Activated CD8-positive, alpha-beta memory T cell treated with anti-CD3 and anti-CD28 coated beads, Interleukin-2, amount 50 U/mL, for 24 hours (primary cell): Measurements from ENCODE around the gene DNAL1.
"Not testable (repeated sequence)": the region's sequence is repeated elsewhere in the genome, so short reads cannot be mapped to it uniquely, and the experiment has no call there.

ENCODE experiments used
- DNase-seq: peaks from one replicate; pipeline ENCODE4 v3.0.0-alpha.2; 2020; ENCODE audit errors: extremely low read depth

Gene DNAL1

DNA sequence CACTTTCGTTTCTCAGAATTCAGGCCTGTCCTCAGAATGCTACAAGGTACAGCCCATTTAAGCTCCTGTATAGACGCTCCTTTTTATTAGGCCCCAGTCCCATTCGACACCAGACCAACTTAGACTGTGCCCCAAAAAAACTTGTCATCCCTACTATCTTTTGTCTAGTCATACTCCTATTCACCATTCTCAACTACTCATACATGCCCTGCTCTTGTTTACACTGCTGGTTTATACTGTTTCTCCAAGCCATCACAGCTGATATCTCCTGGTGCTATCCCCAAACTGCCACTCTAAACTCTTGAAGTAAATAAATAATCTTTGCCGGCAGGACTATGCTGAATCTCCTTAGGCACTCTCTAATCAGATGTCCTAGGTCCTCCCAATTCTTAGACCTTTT lies 63.3 kb downstream of the DNAL1 start:
- DNase-seq, result not testable (repeated sequence)

DNA sequence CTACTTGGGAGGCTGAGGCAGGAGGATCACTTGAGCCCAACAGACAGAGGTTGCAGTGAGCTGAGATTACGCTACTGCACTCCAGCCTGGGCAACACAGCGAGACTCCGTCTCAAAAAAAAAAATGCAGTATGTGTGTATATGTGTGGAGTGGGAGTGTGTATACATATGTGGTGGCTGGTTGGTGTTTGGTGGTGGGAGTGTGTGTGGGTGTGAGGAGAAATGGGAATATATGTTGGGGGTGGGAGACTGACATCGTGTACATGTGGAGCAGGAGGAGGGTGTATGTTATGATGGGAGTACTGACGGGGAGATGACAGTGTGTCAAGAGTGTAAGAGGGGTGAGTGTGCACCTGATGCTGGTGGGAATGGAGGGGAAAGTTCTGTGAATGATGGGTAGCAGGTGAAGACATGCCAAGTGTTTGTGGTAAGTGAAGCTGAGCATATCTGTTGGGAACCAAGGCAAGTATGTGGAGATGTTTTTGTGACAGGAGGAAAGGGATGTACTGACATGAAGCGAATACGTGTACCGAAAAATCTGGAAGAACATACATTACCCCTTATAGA lies 65.2 kb downstream of the DNAL1 start:
- no peak for DNase-seq

DNA sequence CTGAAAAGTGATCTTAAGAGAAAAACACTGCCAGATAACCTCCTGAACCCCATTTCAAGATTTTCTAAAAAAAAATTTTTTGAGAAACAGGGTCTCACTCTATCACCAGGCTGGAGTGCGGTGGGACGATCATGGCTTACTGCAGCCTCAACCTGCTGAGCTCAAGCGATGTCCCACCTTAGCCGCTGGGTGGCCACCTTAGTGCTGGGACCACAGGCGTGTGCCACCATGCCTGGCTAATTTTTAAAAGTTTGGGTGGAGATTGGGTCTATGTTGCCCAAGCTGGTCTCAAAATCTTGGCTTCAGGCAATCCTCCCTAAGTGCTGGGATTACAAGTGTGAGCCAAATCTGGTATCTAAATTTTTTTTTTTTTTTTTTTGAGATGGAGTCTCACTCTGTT lies 66.0 kb downstream of the DNAL1 start:
- no peak for DNase-seq

DNA sequence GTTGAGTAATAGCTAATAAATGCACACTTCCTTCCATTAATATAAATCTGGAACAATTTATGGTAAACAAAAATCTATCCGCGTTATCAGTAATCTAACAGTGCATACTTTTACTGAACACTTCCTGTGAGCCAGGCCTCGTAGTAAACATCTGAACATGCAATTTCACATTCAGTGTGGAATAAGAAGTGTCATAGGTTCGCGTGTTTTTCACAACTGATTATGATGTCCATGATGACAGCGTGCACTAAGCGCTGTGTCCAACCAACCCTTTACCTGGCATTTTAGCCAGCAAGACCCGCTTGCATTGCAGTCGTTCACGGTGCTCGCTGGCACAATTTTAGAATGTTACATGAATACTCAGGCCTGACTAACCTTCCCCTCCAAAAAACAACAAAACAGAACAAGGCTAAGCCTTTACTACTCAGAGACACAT lies 67.3 kb downstream of the DNAL1 start:
- no peak for DNase-seq

DNA sequence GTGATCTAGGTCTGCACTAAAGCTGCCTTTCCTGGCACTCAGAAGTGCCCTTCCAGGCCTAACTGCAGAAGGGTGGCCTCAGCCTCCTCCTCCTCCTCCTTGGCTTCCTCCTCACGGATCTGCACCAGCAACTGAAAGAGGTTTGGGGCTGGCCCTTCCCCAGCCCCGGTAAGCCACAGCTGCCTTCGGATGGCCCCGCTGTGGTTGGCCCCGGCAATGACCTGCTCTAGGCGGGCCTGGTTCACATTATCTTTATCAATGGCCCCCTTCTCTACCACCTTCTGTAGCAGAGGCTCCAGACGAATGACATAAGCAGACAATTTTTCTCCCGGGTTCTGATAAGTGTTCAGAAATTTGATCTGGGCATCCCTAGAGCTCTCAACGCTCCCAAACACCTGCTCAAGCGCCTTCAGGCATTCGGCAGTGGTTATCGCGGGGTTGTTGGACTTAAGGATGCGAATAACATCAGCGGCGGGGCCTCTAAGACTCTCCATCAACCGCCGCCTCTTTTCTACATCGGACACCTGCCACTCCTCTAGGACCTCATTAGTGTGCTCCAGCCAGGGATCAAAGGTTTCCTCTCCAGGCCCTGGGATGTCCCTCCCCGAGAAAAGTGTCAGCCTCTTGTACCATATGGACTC lies 67.9 kb downstream of the DNAL1 start:
- DNase-seq, result no peak

DNA sequence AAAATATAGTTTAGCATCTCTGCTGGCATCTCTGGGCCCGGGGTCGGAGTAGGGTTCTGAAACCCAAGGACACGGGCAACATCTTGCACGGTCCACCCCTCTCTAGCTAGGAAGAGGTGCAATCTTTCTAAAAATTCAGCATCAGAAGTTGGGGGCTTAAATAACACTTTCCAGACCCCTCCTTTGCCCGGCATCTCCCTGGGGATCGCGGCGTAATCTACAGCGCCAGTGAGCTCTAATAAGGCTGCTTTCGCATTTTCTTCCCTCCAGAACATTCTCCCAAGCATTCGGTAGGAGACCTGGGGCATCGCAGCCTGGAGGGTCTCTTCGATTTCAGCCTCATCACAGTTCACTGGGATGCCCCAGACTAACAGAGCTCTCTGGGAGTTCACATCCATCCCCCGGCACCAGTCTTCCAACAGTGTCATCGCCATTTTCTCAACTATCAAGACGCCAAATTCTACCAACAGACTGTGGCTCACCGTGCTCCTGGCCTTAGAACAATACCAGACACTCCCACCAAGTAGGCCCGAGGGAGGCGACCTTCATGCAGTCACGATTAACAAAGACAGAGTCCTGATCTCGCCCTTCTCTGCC lies 68.5 kb downstream of the DNAL1 start:
- DNase-seq, result no peak

DNA sequence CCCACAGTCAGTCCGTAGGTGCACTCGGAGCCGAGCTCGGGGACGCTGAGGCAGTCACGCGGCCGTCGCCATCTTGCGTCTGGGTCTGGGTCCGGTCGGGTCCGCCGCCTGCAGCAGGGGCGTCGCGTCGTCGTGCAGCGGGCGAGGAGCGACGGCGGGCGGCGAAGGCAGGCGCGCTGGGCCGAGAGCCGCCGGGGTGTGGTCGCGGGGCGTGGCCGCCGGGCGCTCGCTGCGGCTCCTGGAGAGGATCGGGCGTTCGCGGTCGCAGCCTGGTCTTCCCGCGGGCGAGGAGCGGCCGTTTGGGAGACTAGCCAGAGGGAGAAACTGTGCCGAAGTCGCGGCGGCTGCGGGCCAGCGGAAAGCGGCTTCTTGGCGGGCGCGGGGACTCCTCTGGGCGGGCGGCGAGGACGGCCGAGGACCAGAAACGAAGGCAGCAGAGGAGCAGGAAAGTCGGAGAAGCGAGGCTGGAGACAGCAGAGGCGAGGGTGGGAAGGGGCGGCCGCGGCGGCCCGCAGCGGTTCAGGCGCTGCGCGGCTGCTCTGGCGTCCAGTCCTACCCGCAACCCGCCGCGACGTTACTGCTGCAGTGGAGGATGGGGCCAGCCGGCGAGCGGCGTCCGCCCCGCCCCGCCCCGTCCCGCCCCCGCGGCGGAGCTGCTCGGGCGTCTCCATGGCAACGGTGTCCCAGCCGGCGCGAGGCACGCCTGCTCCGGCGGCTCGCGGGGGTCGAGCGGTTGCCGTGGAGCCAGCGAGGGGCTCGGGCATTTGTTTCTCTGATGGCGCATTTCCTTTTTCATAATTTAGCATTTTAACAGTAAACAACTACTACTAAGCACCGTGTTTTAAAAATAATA lies 69.2 kb downstream of the DNAL1 start, which contains the start of gene PNMA1:
PNMA1 (minus strand) TSS at position 582 of the 853 bp plus-strand sequence. CDS start 745 bp downstream, outside the sequence.
- peak; percentile 63 for DNase-seq

DNA sequence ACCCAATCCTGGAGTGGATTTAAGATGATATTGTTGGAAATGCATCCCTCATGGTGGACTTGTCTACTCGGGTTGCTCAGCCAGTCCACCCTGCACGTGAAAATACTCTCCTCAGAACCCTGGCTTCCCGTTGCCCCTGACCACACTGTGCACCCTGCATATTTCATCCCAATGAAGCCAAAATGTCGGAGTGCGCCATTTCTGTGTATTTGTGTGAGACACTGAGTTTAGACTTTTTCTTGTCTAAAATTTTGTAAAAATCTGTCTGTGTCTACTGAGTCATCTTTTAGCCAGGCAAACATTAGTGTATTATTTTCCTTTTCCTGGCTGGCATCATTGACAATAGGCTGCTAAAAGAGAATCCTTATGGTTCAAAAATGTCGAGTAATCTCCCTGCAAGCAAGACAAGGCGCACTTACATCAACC lies 69.9 kb downstream of the DNAL1 start:
- no peak for DNase-seq

DNA sequence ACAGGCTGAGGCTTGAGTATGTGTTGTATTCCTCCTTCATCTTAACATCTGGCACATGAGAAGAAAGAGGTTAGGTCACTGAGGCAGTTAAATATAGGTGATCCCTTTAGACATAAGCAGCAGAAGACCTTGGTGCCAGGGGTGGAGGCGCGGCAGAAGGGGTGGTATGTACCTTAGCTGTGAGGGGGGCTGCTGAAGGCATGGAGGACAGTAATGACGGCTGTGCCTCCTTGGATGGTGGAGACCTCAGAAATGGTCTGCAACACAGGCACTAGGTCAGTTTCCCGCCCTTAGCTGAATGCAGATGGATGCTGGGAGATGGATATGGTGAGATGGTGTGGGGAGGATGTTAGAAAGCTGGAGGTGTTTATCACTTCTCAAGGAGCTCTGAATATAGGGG lies 70.9 kb downstream of the DNAL1 start:
- no peak for DNase-seq

DNA sequence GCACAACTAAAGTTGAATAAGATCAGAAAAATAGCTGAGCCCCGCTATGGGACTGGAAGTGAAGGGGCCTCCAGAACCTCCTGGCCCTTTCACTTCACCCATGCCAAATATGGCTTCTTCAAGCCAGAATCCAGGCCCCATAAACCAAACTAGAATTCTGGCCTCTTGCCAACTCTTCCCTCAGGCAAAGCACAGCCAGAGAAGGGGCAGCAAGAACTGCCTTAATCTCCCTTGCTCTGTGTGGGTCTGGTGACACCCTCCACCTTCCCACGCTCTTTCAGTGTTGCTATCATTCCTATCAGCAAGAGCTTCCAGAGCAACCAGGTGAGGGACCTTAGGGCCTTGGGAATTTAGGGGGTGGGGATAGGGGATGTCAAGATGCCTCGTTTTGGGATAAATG lies 72.5 kb downstream of the DNAL1 start:
- DNase-seq, result no peak

DNA sequence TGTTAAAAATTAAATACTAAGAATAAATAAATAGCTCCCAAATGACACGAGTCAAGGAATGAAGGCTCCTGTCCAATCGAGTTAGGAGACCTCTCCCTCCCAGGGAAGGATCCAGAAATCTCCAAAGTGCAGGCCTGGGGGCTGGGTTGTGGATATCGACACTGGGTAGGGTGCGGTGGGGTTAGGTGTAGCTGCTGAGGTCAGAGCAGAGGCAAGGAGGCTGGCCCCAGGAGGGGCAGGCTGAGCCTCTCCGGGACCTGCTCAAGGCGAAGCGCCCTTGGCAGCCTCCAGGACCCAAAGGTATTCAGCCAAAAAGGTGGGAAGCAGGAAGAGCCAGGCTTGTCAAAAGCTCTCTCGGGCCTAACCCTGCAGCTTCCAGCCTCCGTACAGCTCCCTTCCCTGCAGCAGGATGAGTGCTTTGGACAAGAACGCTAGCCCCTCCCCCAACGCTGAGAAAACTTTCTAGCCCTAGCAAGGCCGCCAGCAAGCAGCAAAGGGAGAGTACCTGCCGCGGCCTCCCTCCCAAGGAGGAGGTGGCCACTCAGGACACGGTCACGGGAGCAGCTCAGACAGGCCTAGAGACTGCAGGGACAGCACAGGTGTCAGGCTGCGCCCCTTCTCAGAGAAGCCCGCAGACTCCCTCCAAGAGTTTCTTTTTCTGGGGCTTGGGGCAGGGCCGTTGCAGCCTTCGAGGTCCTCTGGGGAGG lies 73.1 kb downstream of the DNAL1 start:
- no peak for DNase-seq

DNA sequence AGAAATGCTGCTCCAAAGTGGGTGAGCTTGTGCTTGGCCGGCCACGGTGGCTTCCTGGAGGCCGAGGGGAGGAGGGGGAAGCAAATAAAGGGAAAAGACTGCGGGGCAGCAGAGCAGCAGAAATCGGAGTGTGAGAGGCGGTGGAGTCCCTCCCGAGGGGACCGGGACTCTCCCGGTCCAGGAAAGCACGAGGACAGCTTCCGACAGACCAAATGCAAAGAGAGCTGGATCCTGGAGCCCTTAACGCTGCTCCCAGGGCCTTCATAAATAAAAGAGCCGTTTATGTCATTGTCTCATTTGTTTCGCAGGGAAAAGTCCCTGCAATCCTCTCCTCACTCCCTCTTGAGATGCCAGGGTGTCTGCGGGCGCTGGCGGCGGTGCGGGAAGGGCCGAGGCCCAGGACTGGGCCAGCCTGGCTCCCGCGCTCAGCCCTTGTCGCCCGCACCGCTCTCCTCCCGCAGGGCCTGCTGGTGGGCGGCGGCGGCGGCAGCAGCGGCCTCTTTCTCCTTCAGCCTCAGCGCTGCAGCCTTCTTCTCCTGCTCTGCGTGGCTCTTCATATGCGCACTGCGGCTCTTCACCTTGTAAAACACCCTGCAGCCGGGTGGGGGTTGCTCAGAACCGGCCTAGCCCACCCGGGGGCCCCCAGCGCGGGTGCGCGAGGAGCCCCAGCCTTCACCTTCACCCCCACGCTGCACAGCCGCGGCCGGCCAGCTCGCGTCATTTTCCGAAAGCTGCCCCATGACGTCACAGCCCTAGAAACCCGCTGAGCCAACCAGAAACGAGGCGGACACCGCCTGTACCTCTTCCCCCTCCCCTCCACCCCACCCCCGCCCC lies 73.8 kb downstream of the DNAL1 start:
- no peak for DNase-seq

DNA sequence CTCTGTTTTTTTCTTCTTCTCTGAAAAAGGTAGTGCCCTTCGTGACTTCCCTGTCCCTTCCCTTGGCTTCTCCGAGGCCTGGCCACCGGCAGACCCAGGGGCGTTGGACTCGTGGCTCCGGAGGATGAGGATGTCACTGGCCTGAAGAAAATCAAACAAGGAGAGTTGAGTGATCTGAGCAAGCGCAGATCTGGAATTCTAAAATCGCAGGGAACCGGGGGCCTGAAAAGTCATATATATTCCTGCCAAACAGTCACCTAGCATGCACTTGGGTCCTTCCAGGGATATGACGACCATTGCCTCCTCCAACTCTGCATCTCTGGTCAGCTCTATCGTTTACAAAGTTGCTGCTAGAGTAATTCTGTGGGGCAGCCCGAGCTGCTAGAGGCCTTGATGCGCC lies 74.6 kb downstream of the DNAL1 start:
- no peak for DNase-seq

DNA sequence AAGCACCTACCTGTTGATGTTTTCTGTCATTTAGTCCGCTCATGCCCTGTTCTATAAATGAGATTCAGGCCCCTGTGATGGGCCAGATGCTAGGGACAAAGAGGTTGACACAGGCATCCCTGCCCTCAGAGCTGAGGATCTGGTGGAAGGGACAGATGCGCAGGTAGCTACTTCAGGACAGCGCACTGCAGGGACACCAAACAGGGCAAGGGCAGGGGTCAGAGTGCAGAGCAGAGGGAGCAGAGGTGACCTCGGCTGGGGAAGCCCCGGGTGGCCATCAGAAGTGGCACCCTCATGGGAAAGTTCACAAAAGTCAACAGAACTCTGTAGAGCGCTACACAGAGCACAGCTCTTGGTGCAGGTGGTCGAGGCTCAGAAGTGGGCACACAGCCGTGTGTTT lies 75.0 kb downstream of the DNAL1 start:
- DNase-seq, result no peak

DNA sequence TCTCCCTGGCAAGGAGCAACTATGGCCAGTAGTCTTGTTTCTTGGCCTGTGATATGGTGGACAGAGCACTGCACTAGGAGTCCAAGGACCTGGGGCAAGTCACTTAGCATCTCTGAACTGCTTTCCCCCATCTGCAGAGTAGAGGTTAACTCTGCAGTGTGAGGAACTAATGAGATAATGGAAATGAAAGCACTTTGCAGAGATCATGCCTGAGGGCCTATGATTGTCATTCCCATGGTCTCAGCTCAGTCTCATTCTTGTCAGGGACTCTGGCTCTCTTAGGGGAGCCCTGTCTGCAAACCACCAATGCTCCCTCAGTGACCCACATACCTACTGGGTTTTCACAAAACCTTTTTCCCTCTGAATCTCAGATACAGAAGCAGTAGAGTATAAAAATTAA lies 75.8 kb downstream of the DNAL1 start:
- no peak for DNase-seq

DNA sequence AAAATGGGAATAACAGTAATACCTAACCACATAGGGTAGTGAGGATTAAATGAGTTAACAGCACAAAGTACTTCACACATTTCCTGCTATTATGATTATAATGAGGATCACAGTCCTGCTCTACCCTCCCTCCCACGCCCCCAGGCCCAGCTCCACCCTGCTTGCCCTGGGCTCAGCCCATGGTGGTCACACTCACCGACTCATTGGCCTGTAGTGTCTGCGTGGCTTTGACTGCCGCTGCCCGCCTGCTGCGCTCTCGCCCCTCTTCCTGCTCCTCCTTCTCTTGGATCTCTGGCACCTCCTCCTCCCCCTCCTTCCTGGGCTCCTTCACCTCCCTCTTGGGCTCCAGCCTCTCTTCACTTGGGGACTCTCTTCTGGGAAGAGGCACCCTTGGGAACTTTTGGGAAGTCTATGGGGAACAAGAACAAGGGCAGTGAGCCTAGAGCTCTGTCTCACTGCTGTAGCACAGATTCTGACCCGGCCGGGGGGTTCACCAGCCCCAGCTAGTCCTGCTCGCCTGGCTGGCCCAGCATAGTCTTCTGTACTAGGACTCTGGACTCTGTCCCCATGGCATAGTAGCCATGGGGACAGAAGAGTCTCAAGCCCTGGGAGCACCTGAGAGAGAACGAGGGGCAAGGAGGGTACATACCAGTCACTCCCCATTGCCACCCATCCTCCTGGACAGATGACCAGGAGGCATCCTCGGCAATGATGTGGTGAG lies 76.5 kb downstream of the DNAL1 start:
- no peak for DNase-seq

DNA sequence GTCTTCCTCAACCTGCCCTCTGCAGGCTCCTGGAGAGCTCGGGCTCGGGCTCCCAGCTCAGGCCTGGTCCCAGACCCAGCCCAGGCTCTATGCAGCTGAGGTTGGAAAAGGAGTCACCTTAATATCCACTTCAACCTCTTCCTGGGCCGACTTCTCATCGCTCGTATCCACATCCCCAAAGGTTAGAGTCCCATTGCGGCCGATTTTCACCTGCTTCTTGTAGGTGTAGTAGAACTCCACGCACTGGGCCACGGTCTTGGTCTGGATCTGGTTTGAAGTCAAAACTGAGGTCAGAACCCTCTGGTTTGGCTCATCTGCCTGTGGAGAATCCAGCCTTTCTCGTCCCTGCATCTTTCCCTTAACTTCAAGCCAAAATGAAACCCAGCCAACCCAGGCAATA lies 77.8 kb downstream of the DNAL1 start:
- DNase-seq, result no peak

DNA sequence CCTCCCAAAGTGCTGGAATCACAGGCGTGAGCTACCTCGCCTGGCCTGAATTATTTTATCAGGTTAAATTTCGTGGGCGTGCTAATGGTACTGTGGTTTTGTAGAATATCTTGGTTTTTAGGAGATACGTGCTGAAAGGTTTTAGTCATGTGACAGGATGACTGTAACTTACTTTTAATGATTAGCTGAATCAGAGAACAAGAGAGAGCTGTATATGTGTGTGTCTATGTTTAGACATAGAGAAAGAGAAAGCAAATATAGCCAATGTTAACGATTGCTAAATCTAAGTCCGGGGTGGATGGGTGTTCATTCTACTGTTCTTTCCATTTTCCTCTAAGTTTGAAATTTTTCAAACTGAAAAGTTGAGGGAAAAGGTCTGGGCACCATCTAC lies 78.6 kb downstream of the DNAL1 start:
- DNase-seq, result no peak

DNA sequence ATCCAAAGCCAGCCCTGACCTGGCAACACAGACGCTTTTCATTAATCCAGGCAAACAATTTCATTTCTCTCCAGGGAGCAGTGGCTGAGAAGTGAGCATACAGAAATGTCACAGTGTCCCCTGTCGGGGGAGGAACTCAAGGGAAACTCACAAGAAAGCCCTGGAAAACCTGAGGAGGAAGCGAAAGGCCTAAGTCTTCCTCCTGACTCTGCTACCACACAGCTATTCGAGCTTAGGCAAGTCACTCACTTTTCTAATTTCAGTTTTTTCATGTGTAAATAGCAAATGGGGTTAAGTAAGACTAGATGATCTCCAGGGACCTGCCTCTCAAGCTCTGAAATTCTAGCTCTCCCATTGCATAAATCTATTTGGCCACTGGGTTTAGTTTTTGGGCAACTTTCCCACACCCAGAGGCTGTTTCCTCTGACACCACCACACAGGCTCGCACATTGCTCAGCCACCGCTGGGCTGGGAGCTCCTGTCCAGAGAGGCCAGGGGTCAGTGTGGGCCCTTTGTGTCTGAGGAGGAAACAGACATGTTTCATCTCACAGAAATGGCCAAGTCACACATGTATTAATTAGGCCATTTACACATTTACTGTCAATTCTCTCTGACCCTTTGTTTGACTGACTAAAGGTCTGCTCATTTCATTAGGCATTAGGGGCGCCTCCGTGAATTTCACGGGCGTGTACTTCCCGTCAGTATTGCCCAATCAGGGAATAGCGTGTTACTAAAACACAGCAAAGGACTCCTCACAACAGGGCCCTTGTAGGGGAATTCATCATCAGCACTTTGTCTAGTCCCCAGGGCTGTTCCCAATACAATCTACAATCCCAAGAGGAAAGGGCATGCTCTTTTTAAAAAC lies 79.2 kb downstream of the DNAL1 start:
- DNase-seq, result no peak
